Epithelial cell of proximal tubule (primary cell): Measurements from ENCODE around the gene ACER1. TPM values are rescaled to one million over a fixed set of nuclear protein-coding genes. Genes with fewer than 3 reads are reported as not detected.

Experiments
- DNase-seq: peaks from one replicate; pipeline ENCODE4 v3.0.0-alpha.2; 2011; ENCODE audit warnings: low read depth
- H3K4me3 ChIP-seq: 2 replicates; pipeline ENCODE4 v1.5.1; 2011; ENCODE audit warnings: low read depth, mild to moderate bottlenecking, low read length
- total RNA-seq: library from RNA; depleted of rRNA; stranded (reverse); fragments of >200 nt; gene quantifications from 2 replicates; pipeline ENCODE4 v1.2.3, GENCODE V29; 2015
- TF ChIP-seq, protein P1 (sequence below): conservative IDR thresholded peaks from 2 replicates; pipeline ENCODE4 v1.5.1; 2012; ENCODE audit warnings: low read depth, mild to moderate bottlenecking, low read length

The ACER1 gene
- total RNA-seq, 1 donor from 2014 or later = not detected

DNA sequence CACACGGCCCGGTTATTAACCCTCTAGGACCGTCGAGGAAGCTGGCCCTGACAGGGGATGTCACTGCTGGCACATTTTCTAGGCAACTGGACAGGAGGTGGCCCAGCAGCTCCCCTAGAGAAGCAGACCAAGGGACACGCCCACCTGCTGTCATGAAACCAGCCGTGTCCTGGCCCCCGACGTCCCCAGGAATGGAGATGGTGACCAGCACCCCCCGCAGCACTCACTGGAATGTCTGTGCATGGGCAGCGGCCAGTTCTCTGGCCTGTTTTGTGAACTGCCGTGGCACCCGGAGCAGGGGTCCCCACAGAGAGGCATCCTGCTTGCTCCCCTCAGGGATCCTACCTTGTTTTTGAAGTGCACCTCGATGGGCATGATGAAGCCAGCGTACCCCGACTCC is 71.5 kb downstream of the ACER1 start:
- H3K4me3 ChIP-seq = no peak overlapping the region
- TF ChIP-seq, protein P1, sequence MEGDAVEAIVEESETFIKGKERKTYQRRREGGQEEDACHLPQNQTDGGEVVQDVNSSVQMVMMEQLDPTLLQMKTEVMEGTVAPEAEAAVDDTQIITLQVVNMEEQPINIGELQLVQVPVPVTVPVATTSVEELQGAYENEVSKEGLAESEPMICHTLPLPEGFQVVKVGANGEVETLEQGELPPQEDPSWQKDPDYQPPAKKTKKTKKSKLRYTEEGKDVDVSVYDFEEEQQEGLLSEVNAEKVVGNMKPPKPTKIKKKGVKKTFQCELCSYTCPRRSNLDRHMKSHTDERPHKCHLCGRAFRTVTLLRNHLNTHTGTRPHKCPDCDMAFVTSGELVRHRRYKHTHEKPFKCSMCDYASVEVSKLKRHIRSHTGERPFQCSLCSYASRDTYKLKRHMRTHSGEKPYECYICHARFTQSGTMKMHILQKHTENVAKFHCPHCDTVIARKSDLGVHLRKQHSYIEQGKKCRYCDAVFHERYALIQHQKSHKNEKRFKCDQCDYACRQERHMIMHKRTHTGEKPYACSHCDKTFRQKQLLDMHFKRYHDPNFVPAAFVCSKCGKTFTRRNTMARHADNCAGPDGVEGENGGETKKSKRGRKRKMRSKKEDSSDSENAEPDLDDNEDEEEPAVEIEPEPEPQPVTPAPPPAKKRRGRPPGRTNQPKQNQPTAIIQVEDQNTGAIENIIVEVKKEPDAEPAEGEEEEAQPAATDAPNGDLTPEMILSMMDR = no peak
- DNase-seq = no peak

GRCh38 chr19:6260912-6261650 is 72.3 kb downstream of the ACER1 start:
- TF ChIP-seq, protein P1 = peak; percentile 59
- DNase-seq = no peak
- H3K4me3 ChIP-seq = no peak overlapping the region

DNA sequence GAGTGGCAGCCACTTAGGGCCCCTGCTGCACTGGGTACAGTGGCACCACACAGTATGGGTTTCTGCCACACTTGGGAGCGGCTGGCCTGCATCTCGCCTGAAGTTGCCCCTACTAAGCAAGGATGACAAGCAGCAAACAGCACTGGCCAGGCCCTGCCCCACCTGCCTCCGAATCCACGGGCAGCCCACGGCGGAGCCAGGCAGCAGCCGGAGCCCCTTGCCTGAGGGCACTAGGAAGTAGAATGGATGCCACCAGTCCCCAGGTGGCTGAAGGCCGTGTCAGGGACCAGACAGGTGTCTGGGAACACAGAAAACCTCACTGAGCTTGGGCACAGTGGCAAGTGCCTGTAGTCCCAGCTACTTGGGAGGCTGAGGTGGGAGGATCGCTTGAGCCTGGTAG is 73.0 kb downstream of the ACER1 start:
- TF ChIP-seq, protein P1 = no peak

DNA sequence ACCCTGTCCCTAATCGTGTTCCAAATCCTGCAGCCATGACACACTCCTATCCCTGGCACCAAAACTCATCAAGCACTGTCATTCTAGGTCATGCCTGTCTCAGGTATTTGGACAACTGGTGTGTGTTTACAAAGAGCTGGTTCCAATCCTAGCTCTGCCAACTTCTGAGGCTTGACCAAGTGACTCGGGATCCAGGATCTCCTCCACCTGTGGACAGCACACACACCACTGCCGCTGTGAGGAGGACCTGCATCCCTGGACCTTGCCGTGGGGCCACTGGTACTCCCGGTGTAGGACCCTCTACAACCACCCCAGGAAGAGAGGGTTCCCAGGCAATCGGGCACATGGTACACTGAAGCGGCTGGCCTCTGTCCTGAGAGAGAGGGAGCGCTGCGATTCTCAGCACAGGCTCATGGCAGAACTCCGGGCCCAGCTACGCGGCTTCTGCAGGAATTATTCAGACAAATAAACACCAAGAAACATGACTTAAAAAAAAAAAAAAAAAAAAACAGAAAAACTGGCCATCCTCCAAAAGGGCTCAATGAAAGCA is 74.0 kb downstream of the ACER1 start:
- no peak overlapping the region for H3K4me3 ChIP-seq
- DNase-seq = no peak
- TF ChIP-seq, protein P1 = no peak

More for the DNA sequence above, 73.0 kb downstream of the ACER1 start:
- H3K4me3 ChIP-seq = no peak overlapping the region
- no peak for DNase-seq

DNA sequence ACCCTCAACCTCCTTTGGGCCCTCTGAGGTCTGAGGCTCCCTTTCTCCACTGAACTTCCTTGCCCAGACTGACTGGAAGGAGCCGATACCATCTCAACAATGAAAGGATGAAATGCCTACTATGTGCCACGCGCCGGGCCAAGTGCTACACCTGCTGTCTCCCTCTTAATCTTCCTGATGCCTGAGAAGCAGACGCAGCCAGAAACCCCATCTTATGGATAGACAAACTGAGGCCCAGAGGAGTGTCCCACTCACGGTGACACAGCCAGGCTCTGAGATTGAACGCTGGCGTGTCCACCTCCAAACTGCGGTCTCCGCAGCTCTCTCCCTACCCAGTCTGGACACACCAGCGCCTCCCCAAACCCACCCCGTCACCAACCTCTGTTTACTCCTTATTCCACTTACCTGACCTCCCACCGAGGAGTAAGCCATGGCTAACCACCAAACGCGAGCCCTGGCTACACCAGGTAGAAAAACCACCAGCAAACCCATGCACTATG is 74.5 kb downstream of the ACER1 start:
- TF ChIP-seq, protein P1 = no peak
- H3K4me3 ChIP-seq = no peak overlapping the region
- DNase-seq = no peak

Other genes starting within 250 kb of the ACER1 start
- 2.6 and 4.2 TPM in 2 replicates for gene RFX2, start 223.1 kb downstream of the ACER1 start, total RNA-seq
- gene ACSBG2, start 197.9 kb downstream of the ACER1 start, total RNA-seq = not detected in 2 replicates
- gene MLLT1, start 53.6 kb downstream of the ACER1 start, total RNA-seq = 15.2 and 22.9 TPM in 2 replicates
- gene CLPP, start 27.9 kb upstream of the ACER1 start, total RNA-seq = 102 and 237 TPM in 2 replicates
- gene ALKBH7, start 39.2 kb upstream of the ACER1 start, total RNA-seq = 56.4 and 80.7 TPM in 2 replicates
- gene PSPN, start 42.3 kb upstream of the ACER1 start, total RNA-seq = 0.58 and 5.2 TPM in 2 replicates
- gene GTF2F1, start 59.6 kb upstream of the ACER1 start, total RNA-seq = 42.1 and 42.2 TPM in 2 replicates
- 96.0 and 296 TPM in 2 replicates for gene KHSRP, start 91.2 kb upstream of the ACER1 start, total RNA-seq
- 0.23 TPM in 1 of 2 replicates, not detected in the other for gene SLC25A41, start 100.2 kb upstream of the ACER1 start, total RNA-seq
- 34.1 and 53.1 TPM in 2 replicates for gene SLC25A23, start 126.2 kb upstream of the ACER1 start, total RNA-seq
- 58.9 and 63.1 TPM in 2 replicates for gene CRB3, start 130.7 kb upstream of the ACER1 start, total RNA-seq
- gene DENND1C, start 148.2 kb upstream of the ACER1 start, total RNA-seq = 0.94 and 4.4 TPM in 2 replicates
- gene TUBB4A, start 168.7 kb upstream of the ACER1 start, total RNA-seq = 0.72 and 3.1 TPM in 2 replicates
- 12.5 and 18.1 TPM in 2 replicates for gene TNFSF9, start 197.4 kb upstream of the ACER1 start, total RNA-seq